Measurements from ENCODE around the gene PPP1R14D.
A peak's percentile ranks its signal among the peaks of the same experiment; 100 is the strongest.

The PPP1R14D gene

DNA sequence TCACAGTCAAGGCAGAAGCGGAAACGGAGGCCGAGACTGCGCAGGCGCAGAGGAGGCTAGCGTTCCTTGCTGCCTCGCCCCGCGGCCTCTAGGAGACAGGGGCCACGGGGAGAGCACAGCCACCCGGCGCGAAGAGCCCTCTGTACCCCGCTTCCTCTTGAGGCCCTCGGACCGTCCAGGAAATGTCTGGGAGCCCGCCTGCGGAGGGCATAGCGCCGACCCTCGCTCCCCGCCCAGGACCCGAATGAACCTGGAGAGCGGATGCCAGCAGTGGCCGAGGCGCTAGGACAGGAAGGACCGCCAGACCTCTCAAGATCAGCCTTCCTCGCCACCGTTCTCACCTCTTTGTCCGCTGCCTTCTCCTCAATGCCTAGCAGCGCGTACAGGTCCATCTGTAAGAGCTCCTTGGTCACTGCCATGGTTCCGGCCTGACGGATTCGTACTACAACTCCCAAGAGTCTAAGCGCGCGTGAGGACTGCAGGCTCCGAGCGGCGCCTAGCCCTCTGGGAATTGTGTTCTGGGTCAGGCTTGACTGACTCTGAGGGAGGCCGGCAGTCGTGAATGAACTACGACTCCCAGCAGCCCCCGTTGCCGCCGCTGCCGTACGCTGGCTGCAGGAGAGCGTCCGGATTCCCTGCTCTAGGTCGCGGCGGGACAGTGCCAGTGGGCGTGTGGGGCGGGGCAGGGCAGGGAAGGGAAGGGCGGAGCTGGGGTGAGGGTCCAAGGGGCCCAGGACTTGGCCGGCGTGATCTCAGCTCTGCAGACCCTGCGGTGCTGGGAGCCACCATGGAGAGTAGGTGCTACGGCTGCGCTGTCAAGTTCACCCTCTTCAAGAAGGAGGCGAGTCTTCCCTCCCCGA, 21.2 kb downstream of the PPP1R14D start, which contains the start of the genes DNAJC17 and ZFYVE19 (continued):
- no peak for TF ChIP-seq ZNF394 (tag by site-specific recombination; IDR thresholded peaks at IDR 0.05; ENCODE audit: borderline replicate concordance)
- peak; percentile 80 for TF ChIP-seq ZFHX2 (tag by site-specific recombination; conservative IDR thresholded peaks at IDR 0.05)
- TF ChIP-seq ZNF48 (tag by site-specific recombination; IDR thresholded peaks at IDR 0.05), result no peak
- no peak for TF ChIP-seq ZNF202 (tag by site-specific recombination; IDR thresholded peaks at IDR 0.05; ENCODE audit: borderline replicate concordance)
- no peak for TF ChIP-seq ZSCAN30 (tag by site-specific recombination; IDR thresholded peaks at IDR 0.05)
- TF ChIP-seq, protein P1, sequence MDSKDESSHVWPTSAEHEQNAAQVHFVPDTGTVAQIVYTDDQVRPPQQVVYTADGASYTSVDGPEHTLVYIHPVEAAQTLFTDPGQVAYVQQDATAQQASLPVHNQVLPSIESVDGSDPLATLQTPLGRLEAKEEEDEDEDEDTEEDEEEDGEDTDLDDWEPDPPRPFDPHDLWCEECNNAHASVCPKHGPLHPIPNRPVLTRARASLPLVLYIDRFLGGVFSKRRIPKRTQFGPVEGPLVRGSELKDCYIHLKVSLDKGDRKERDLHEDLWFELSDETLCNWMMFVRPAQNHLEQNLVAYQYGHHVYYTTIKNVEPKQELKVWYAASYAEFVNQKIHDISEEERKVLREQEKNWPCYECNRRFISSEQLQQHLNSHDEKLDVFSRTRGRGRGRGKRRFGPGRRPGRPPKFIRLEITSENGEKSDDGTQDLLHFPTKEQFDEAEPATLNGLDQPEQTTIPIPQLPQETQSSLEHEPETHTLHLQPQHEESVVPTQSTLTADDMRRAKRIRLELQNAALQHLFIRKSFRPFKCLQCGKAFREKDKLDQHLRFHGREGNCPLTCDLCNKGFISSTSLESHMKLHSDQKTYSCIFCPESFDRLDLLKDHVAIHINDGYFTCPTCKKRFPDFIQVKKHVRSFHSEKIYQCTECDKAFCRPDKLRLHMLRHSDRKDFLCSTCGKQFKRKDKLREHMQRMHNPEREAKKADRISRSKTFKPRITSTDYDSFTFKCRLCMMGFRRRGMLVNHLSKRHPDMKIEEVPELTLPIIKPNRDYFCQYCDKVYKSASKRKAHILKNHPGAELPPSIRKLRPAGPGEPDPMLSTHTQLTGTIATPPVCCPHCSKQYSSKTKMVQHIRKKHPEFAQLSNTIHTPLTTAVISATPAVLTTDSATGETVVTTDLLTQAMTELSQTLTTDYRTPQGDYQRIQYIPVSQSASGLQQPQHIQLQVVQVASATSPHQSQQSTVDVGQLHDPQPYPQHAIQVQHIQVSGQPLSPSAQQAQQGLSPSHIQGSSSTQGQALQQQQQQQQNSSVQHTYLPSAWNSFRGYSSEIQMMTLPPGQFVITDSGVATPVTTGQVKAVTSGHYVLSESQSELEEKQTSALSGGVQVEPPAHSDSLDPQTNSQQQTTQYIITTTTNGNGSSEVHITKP (tag by site-specific recombination; IDR thresholded peaks at IDR 0.05), result peak; percentile 63; the same call in 1 of the 2 replicates
- no peak for TF ChIP-seq ZNF37A (tag by site-specific recombination; IDR thresholded peaks at IDR 0.05)
- TF ChIP-seq BCL11A (tag by site-specific recombination; IDR thresholded peaks at IDR 0.05; ENCODE audit: low read depth), result no peak
- TF ChIP-seq, protein P2, sequence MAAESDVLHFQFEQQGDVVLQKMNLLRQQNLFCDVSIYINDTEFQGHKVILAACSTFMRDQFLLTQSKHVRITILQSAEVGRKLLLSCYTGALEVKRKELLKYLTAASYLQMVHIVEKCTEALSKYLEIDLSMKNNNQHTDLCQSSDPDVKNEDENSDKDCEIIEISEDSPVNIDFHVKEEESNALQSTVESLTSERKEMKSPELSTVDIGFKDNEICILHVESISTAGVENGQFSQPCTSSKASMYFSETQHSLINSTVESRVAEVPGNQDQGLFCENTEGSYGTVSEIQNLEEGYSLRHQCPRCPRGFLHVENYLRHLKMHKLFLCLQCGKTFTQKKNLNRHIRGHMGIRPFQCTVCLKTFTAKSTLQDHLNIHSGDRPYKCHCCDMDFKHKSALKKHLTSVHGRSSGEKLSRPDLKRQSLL (tag by site-specific recombination; IDR thresholded peaks at IDR 0.05), result peak; percentile 44; the same call in 1 of the 2 replicates
- TF ChIP-seq KLF8 (tag by site-specific recombination; IDR thresholded peaks at IDR 0.05), result peak; percentile 96
- peak; percentile 50; the same call in 1 of the 2 replicates for TF ChIP-seq ZNF2 (tag by site-specific recombination; IDR thresholded peaks at IDR 0.05)
- 0 out of 2 replicates have a peak, but pooled peaks have one; percentile 27 for TF ChIP-seq ZNF610 (tag by site-specific recombination; IDR thresholded peaks at IDR 0.05; ENCODE audit: borderline replicate concordance)
- no peak for TF ChIP-seq ZNF626 (tag by site-specific recombination; IDR thresholded peaks at IDR 0.05)
- TF ChIP-seq, protein P3, sequence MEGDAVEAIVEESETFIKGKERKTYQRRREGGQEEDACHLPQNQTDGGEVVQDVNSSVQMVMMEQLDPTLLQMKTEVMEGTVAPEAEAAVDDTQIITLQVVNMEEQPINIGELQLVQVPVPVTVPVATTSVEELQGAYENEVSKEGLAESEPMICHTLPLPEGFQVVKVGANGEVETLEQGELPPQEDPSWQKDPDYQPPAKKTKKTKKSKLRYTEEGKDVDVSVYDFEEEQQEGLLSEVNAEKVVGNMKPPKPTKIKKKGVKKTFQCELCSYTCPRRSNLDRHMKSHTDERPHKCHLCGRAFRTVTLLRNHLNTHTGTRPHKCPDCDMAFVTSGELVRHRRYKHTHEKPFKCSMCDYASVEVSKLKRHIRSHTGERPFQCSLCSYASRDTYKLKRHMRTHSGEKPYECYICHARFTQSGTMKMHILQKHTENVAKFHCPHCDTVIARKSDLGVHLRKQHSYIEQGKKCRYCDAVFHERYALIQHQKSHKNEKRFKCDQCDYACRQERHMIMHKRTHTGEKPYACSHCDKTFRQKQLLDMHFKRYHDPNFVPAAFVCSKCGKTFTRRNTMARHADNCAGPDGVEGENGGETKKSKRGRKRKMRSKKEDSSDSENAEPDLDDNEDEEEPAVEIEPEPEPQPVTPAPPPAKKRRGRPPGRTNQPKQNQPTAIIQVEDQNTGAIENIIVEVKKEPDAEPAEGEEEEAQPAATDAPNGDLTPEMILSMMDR (tag by site-specific recombination; IDR thresholded peaks at IDR 0.05), result peak; percentile 63
- TF ChIP-seq, protein P4, sequence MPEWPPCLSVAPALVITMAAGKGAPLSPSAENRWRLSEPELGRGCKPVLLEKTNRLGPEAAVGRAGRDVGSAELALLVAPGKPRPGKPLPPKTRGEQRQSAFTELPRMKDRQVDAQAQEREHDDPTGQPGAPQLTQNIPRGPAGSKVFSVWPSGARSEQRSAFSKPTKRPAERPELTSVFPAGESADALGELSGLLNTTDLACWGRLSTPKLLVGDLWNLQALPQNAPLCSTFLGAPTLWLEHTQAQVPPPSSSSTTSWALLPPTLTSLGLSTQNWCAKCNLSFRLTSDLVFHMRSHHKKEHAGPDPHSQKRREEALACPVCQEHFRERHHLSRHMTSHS (tag by site-specific recombination; IDR thresholded peaks at IDR 0.05), result no peak
- TF ChIP-seq ZNF133 (tag by site-specific recombination; IDR thresholded peaks at IDR 0.05), result no peak
- TF ChIP-seq ZNF561 (tag by site-specific recombination; IDR thresholded peaks at IDR 0.05; ENCODE audit: borderline replicate concordance), result no peak
- peak; percentile 96; the same call in 1 of the 2 replicates for TF ChIP-seq ZBTB17 (tag by site-specific recombination; IDR thresholded peaks at IDR 0.05)
- TF ChIP-seq, protein P5, sequence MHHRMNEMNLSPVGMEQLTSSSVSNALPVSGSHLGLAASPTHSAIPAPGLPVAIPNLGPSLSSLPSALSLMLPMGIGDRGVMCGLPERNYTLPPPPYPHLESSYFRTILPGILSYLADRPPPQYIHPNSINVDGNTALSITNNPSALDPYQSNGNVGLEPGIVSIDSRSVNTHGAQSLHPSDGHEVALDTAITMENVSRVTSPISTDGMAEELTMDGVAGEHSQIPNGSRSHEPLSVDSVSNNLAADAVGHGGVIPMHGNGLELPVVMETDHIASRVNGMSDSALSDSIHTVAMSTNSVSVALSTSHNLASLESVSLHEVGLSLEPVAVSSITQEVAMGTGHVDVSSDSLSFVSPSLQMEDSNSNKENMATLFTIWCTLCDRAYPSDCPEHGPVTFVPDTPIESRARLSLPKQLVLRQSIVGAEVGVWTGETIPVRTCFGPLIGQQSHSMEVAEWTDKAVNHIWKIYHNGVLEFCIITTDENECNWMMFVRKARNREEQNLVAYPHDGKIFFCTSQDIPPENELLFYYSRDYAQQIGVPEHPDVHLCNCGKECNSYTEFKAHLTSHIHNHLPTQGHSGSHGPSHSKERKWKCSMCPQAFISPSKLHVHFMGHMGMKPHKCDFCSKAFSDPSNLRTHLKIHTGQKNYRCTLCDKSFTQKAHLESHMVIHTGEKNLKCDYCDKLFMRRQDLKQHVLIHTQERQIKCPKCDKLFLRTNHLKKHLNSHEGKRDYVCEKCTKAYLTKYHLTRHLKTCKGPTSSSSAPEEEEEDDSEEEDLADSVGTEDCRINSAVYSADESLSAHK (tag by site-specific recombination; IDR thresholded peaks at IDR 0.05), result no peak
- TF ChIP-seq SP3 (tag by site-specific recombination; IDR thresholded peaks at IDR 0.05), result peak; percentile 93
- TF ChIP-seq MZF1 (tag by site-specific recombination; IDR thresholded peaks at IDR 0.05; ENCODE audit: borderline replicate concordance), result no peak
- TF ChIP-seq, protein P6, sequence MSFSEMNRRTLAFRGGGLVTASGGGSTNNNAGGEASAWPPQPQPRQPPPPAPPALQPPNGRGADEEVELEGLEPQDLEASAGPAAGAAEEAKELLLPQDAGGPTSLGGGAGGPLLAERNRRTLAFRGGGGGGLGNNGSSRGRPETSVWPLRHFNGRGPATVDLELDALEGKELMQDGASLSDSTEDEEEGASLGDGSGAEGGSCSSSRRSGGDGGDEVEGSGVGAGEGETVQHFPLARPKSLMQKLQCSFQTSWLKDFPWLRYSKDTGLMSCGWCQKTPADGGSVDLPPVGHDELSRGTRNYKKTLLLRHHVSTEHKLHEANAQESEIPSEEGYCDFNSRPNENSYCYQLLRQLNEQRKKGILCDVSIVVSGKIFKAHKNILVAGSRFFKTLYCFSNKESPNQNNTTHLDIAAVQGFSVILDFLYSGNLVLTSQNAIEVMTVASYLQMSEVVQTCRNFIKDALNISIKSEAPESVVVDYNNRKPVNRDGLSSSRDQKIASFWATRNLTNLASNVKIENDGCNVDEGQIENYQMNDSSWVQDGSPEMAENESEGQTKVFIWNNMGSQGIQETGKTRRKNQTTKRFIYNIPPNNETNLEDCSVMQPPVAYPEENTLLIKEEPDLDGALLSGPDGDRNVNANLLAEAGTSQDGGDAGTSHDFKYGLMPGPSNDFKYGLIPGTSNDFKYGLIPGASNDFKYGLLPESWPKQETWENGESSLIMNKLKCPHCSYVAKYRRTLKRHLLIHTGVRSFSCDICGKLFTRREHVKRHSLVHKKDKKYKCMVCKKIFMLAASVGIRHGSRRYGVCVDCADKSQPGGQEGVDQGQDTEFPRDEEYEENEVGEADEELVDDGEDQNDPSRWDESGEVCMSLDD (tag by site-specific recombination; IDR thresholded peaks at IDR 0.05), result no peak

Data from HEK293 (cell line).